Left ventricle myocardium inferior (tissue), 1 donor: ENCODE results near the gene UBN2. TPM values are rescaled to one million over a fixed set of nuclear protein-coding genes. Genes with fewer than 3 reads are reported as not detected.

ENCODE experiments used
- DNase-seq: peaks from one replicate; pipeline ENCODE4 v3.0.0-alpha.2; 2020
- H3K27ac ChIP-seq: fragments of 200-600 bp; replicated peaks from 2 replicates; pipeline ENCODE4 v1.8.0; 2021
- H3K27me3 ChIP-seq: fragments of 200-600 bp; 2 replicates; pipeline ENCODE4 v1.8.0; 2021; ENCODE audit warnings: low read depth
- H3K36me3 ChIP-seq: fragments of 200-600 bp; 2 replicates; pipeline ENCODE4 v1.8.0; 2021
- H3K4me1 ChIP-seq: fragments of 200-600 bp; 2 replicates; pipeline ENCODE4 v1.8.0; 2021
- H3K4me3 ChIP-seq: fragments of 200-600 bp; 2 replicates; pipeline ENCODE4 v1.8.0; 2021; ENCODE audit warnings: mild to moderate bottlenecking, moderate library complexity
- H3K9me3 ChIP-seq: fragments of 200-600 bp; replicated peaks from 2 replicates; pipeline ENCODE4 v1.8.0; 2021
- intact Hi-C: fragments of 100-400 bp; cut with micrococcal nuclease; formaldehyde crosslinking; loops from one replicate; pipeline ENCODE4 v1.11.0; 2022
- total RNA-seq: library from RNA; stranded (reverse); fragmentation: NEBNext Ultra II Directional; extraction: Animal tissue kit (Norgen Biotek cat#: 25700); gene quantifications from one replicate; pipeline ENCODE4 v1.2.1, GENCODE V29; 2021
- TF ChIP-seq, protein P1 (sequence below): fragments of 200-600 bp; IDR thresholded peaks from 2 replicates; pipeline ENCODE4 v1.8.0; 2021; ENCODE audit warnings: antibody characterized with exemption, mild to moderate bottlenecking, borderline replicate concordance
- donor health status: DM: no; HTN: yes; CAD: no; lungs with severe emphysema.

Gene UBN2
- total RNA-seq, 1 donor from 2014 or later = 14.4 TPM

DNA sequence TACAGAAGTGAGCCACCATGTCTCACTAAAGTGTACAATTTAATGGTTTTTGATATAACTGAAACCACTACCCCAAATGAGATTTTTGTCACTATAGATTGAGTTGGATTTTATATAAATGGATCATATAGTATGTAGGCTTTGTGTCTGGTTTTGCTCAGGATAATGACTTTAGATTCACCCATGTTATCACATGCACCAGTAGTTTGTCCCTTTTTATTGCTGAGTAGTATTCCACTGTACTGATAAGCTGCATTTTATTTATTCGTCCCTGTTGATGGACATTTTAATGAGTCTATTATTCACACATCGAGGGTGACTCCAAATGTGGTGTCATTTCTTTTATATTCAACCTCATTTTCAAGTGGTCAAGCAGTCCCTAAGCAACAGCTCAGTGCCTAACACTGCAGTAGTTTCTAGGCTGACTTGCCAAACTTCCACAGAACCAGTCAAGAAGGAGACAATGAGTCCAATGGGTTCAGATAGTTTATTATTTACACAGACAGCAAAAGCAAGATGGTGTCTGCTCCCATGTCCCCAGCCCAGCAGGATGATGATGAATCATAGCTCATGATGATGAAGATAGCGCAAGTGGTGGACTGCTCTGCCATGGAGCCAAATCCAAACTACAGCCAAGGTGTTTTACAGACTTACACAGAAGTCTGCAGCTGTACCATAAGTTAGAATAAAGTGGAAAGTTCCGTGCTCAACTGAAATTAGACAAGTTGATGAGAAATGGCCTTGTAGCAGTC, 103.5 kb downstream of the UBN2 start:
- H3K9me3 ChIP-seq = peaks cover 5% of the 10 kb centered on the region
- H3K4me3 ChIP-seq = no peak overlapping the region
- TF ChIP-seq, protein P1, sequence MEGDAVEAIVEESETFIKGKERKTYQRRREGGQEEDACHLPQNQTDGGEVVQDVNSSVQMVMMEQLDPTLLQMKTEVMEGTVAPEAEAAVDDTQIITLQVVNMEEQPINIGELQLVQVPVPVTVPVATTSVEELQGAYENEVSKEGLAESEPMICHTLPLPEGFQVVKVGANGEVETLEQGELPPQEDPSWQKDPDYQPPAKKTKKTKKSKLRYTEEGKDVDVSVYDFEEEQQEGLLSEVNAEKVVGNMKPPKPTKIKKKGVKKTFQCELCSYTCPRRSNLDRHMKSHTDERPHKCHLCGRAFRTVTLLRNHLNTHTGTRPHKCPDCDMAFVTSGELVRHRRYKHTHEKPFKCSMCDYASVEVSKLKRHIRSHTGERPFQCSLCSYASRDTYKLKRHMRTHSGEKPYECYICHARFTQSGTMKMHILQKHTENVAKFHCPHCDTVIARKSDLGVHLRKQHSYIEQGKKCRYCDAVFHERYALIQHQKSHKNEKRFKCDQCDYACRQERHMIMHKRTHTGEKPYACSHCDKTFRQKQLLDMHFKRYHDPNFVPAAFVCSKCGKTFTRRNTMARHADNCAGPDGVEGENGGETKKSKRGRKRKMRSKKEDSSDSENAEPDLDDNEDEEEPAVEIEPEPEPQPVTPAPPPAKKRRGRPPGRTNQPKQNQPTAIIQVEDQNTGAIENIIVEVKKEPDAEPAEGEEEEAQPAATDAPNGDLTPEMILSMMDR = no peak
- no peaks in the 10 kb centered on the region for H3K27me3 ChIP-seq
- intact Hi-C loops = no loop called here
- H3K36me3 ChIP-seq = no peaks in the 10 kb centered on the region
- no peaks in the 10 kb centered on the region for H3K4me1 ChIP-seq
- H3K27ac ChIP-seq = no peak overlapping the region
- no peak for DNase-seq

- peaks cover 8% of the 10 kb centered on the region for H3K9me3 ChIP-seq
- intact Hi-C loops = no loop called here
- TF ChIP-seq, protein P1 = no peak
- H3K4me1 ChIP-seq = peaks cover 31% of the 10 kb centered on the region
- H3K36me3 ChIP-seq = no peaks in the 10 kb centered on the region
- no peak overlapping the region for H3K4me3 ChIP-seq
- H3K27me3 ChIP-seq = no peaks in the 10 kb centered on the region
- DNase-seq = no peak
- H3K27ac ChIP-seq = no peak overlapping the region
Measured at GRCh38 chr7:139339025-139339424, 108.0 kb downstream of the UBN2 start.

- peaks cover 8% of the 10 kb centered on the region for H3K9me3 ChIP-seq
- TF ChIP-seq, protein P1 = no peak
- peak overlapping the region; percentile 78 for H3K4me3 ChIP-seq
- intact Hi-C loops = no loop called here
- H3K4me1 ChIP-seq = peaks cover 35% of the 10 kb centered on the region
- no peak for DNase-seq
- H3K27ac ChIP-seq = peak overlapping the region; percentile 99
- no peaks in the 10 kb centered on the region for H3K36me3 ChIP-seq
- H3K27me3 ChIP-seq = no peaks in the 10 kb centered on the region
Measured at GRCh38 chr7:139339698-139340036, 108.6 kb downstream of the UBN2 start.

DNA sequence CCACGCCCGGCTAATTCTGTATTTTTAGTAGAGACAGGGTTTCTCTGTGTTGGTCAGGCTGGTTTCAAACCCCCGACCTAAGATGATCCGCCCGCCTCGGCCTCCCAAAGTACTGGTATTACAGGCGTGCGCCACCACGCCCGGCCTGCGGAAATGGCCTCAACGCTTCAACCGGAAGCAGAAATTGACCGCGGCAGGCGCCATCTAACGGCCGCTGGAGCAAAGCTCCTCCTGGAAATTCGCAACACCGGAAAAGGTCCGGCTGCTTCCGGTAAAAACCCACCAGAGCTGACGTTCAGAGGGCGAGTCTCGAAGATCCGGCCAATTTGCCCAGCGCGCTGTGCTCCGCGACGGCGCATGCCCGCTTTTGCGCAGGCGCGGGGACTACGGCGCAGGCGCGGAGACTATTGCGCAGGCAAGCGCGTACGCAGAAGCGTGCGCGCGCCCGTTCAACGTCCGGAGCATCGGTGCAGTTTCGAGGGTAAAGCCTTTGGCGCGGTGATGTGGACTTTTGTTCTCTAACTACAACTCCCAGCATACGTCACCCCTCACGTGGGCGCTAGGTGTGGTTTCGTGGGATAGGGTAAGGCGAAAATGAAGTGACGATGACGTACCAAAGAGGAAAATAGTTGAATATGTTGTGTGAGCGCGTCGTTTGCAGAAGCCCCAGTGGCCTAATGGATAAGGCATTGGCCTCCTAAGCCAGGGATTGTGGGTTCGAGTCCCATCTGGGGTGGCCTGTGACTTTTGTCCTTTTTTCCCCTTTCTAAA, 109.2 kb downstream of the UBN2 start:
- DNase-seq = peak; percentile 97
- Histone ChIP-seq H3K27me3 (no peaks in the 10 kb centered on the region), H3K9me3 (peaks cover 8% of the 10 kb centered on the region), H3K27ac (peak overlapping the region; percentile 99), H3K4me1 (peaks cover 35% of the 10 kb centered on the region), H3K4me3 (peak overlapping the region; percentile 78), H3K36me3 (peaks cover under 1% of the 10 kb centered on the region)
- TF ChIP-seq, protein P1 = peak; percentile 81
- intact Hi-C loops = no loop called here

DNA sequence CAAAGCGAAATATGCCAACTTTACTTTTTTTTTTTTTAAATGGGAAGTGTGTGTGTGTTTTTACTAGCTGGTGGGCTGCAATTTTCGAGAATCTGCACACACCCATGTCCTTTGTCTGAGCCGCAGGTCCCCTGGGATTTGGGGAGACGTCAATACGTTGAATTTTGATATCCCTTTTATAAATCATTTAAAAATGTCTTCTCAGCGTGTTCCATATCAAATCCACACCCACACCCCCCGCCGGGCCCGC, 109.7 kb downstream of the UBN2 start:
- peaks cover 35% of the 10 kb centered on the region for H3K4me1 ChIP-seq
- DNase-seq = no peak
- peaks cover 5% of the 10 kb centered on the region for H3K36me3 ChIP-seq
- peak overlapping the region; percentile 99 for H3K27ac ChIP-seq
- peaks cover 8% of the 10 kb centered on the region for H3K9me3 ChIP-seq
- intact Hi-C loops = no loop called here
- H3K27me3 ChIP-seq = no peaks in the 10 kb centered on the region
- peak overlapping the region; percentile 78 for H3K4me3 ChIP-seq
- TF ChIP-seq, protein P1 = no peak
